C4-2B (cell line): Measurements from ENCODE around the gene SPNS3.

Source experiments
- CTCF ChIP-seq: fragments of 450-650 bp; conservative IDR thresholded peaks from 2 replicates; pipeline ENCODE4 v1.5.1; 2017; ENCODE audit warnings: mild to moderate bottlenecking
- ZFX ChIP-seq: fragments of 450-650 bp; IDR thresholded peaks from 2 replicates; pipeline ENCODE4 v1.6.1; 2017

DNA sequence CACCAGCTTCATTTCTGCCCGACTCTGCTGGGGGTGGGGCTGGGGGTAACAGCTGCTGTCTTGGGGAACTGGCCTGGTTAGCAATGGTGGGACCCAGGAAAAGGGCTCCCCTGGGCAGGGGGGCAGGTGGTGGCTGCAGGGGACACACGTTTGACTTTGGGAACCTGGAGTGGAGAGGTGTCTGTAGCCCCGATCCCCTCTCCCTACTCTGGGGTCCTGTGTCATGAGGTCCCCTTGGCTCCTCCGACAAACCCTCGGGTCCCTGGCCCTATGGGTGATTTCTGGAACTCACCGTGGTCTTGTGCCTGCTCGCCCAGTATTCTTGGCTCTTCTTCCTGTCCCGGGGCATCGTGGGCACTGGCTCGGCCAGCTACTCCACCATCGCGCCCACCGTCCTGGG, 12.0 kb downstream of the SPNS3 start:
- TF ChIP-seq CTCF (no peak), ZFX (no peak)
